Thyroid gland (tissue), 4 donors: ENCODE results near the gene SORL1-AS1.
A peak's percentile ranks its signal among the peaks of the same experiment; 100 is the strongest.

ENCODE experiments used
- CTCF ChIP-seq, 6 experiments: fragments of 200-600 bp in 3 of 6; fragments of 450-650 bp in 3 of 6; sonication (generic) in 3 of 6; IDR thresholded peaks; one replicate each; pipeline ENCODE4 v1.5.1; 2016 to 2019; ENCODE audit warnings: antibody characterized with exemption in 6 of 6, mild to moderate bottlenecking in 2 of 6, inconsistent platforms in 1 of 6, moderate library complexity in 1 of 6
- POLR2A ChIP-seq, 2 donors: fragments of 450-650 bp; IDR thresholded peaks; one replicate each; pipeline ENCODE4 v1.6.1; 2017; ENCODE audit warnings: antibody characterized with exemption in 2 of 2, mild to moderate bottlenecking in 2 of 2, moderate library complexity in 1 of 2

DNA sequence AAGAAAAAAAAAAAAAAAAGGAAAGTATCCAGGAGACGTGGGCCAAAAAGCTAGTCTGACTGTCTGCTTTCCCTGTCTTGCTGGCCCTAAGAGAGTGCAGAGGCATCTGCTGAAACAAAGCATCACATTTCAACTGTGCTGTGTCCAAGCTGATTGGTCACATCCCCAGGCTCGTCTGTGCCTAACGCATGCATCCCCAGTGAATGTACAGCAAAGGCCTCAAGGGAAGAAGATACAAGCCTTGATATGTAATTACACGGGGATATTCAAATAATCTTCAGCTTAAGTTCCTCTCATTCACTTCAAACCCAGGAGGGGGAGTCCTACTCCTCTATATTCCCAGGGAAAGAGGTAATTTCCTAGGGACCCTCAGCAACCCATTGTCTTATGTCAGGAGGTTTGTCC is 6.0 kb downstream of the SORL1-AS1 start:
- TF ChIP-seq CTCF (IDR thresholded peaks at IDR 0.05): peak in 1 of 6 experiments; percentile 8
- no peak for TF ChIP-seq POLR2A (IDR thresholded peaks at IDR 0.05)
